Endodermal cell (in vitro differentiated cells): ENCODE data around the gene STRADA. TPM values are rescaled to one million over a fixed set of nuclear protein-coding genes. Genes with fewer than 3 reads are reported as not detected.

Experiments
- DNase-seq: peaks from one replicate; pipeline ENCODE4 v3.0.0-alpha.2; 2017
- H3K27ac ChIP-seq: 2 replicates; pipeline ENCODE4 v1.5.1; 2013; ENCODE audit warnings: mild to moderate bottlenecking, low read depth, low read length, moderate library complexity
- H3K27me3 ChIP-seq: 2 replicates; pipeline ENCODE4 v1.6.1; 2013; ENCODE audit warnings: mild to moderate bottlenecking, low read length, moderate library complexity; ENCODE audit not compliant: insufficient read depth, control insufficient read depth, poor library complexity, severe bottlenecking
- H3K36me3 ChIP-seq: 2 replicates; pipeline ENCODE4 v1.7.0; 2013; ENCODE audit warnings: mild to moderate bottlenecking, low read length, moderate library complexity; ENCODE audit not compliant: control insufficient read depth, insufficient read depth
- H3K4me1 ChIP-seq: one replicate; pipeline ENCODE4 v1.7.0; 2013; ENCODE audit warnings: low read length; ENCODE audit not compliant: control insufficient read depth, insufficient read depth
- H3K4me3 ChIP-seq: 2 replicates; pipeline ENCODE4 v1.5.1; 2013; ENCODE audit warnings: mild to moderate bottlenecking, low read length, moderate library complexity
- H3K9ac ChIP-seq: 2 replicates; pipeline ENCODE4 v1.6.1; 2013; ENCODE audit warnings: mild to moderate bottlenecking, low read length, moderate library complexity; ENCODE audit not compliant: poor library complexity, severe bottlenecking; ENCODE audit errors: extremely low read depth
- H3K9me3 ChIP-seq: 2 replicates; pipeline ENCODE4 v1.6.1; 2013; ENCODE audit warnings: mild to moderate bottlenecking, low read length, moderate library complexity; ENCODE audit not compliant: control insufficient read depth
- H3K27ac Mint-ChIP-seq: 2 replicates; pipeline ENCODE4 v1.8.0; 2020; ENCODE audit warnings: mixed read lengths
- H3K27me3 Mint-ChIP-seq: 2 replicates; pipeline ENCODE4 v1.8.0; 2021; ENCODE audit warnings: mild to moderate bottlenecking, mixed read lengths; ENCODE audit not compliant: insufficient read depth
- H3K36me3 Mint-ChIP-seq: 2 replicates; pipeline ENCODE4 v1.8.0; 2020; ENCODE audit warnings: low read depth, mixed read lengths
- H3K4me1 Mint-ChIP-seq: 2 replicates; pipeline ENCODE4 v1.8.0; 2020; ENCODE audit warnings: mixed read lengths
- H3K4me3 Mint-ChIP-seq: 2 replicates; pipeline ENCODE4 v1.8.0; 2020; ENCODE audit warnings: mild to moderate bottlenecking, moderate library complexity, mixed read lengths
- H3K9me3 Mint-ChIP-seq: 2 replicates; pipeline ENCODE4 v1.8.0; 2020; ENCODE audit warnings: mild to moderate bottlenecking, mixed read lengths
- CTCF ChIP-seq: fragments of 200-600 bp; sonication (generic); conservative IDR thresholded peaks from 2 replicates; pipeline ENCODE4 v1.5.0; 2021; ENCODE audit warnings: antibody characterized with exemption, mild to moderate bottlenecking
- WGBS, 2 experiments: methylation state at CpG; one replicate each; pipeline versions ENCODE4 v1.1.5 to v1.1.7; 2013; ENCODE audit warnings: missing lambda C conversion rate in 2 of 2, mixed read lengths in 1 of 2; ENCODE audit not compliant: insufficient coverage in 1 of 2, insufficient read length in 1 of 2; 5-methylcytosine and 5-hydroxymethylcytosine counted together
- total RNA-seq, 2 donors: library from RNA; stranded (reverse); fragmentation: NEBNext Ultra II Directional in 1 of 2; extraction: Animal tissue kit (Norgen Biotek cat#: 25700) in 1 of 2; gene quantifications; 2 replicates in 1 of 2; 3 replicates in 1 of 2; pipeline ENCODE4 v1.2.1, GENCODE V29; 2021

Gene STRADA
- total RNA-seq, 2 donors from 2014 or later: 49.7 to 73.1 TPM

DNA sequence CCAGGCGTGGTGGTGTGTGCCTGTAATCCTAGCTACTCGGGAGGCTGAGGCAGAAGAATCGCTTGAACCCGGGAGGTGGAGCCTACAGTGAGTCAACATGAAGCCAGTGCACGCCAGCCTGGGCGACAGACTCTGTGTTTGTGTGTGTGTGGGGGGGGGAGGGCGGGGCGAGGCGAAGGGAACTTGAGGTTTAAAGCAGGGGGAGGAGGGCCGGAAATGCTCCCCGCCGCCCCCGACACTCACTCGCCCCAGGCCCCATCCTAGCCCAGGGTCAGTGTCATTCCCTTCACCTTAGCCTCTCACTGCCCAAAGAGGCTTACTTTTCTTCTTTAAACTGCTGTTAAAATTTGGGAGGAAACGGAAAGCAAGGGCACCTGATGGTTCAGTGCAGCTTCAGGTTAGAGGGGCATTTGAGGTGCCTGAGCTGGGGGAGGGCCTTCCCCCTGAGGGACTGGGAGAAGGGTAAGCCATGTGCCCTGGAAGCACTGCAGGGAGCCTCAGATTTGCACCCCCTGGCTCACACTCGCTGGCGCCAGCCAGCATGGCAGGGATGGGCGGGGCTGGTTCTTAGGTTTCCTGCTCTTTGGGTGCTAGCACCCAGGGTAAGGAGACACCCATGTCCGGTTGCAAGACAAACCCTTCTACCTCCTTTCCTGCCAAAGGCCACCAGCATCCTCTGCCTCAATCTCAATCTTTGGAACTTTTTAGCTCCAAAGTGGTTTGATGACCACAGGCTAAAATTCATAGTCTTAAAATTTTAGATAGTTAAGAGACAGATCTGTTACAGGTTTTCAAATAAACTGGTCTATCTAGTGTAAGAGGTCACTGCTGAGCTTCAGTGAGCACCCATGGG lies 39.5 kb downstream of the STRADA start:
- Histone ChIP-seq H3K9me3 (no peaks in the 10 kb centered on the region), H3K9ac (no peak overlapping the region), H3K27me3 (no peaks in the 10 kb centered on the region), H3K4me1 (peaks cover 9% of the 10 kb centered on the region), H3K4me3 (no peak overlapping the region), H3K36me3 (peaks cover 21% of the 10 kb centered on the region), H3K27ac (no peak overlapping the region)
- Mint-ChIP-seq H3K27ac (no peak overlapping the region), H3K27me3 (no peaks in the 10 kb centered on the region), H3K4me1 (peaks cover 24% of the 10 kb centered on the region), H3K36me3 (peaks cover 16% of the 10 kb centered on the region), H3K9me3 (no peaks in the 10 kb centered on the region), H3K4me3 (peak overlapping the region; percentile 65)
- whole genome bisulfite sequencing, 2 experiments: 95 to 100% methylated on average over 2 to 19 of the region's 19 CpGs
- DNase-seq: peak; percentile 53
- no peak for TF ChIP-seq CTCF

GRCh38 chr17:63701456-63701820 lies 40.2 kb downstream of the STRADA start:
- H3K4me1 ChIP-seq: peaks cover 9% of the 10 kb centered on the region
- H3K9ac ChIP-seq: no peak overlapping the region
- H3K4me3 ChIP-seq: peak overlapping the region; percentile 45
- no peaks in the 10 kb centered on the region for H3K9me3 ChIP-seq
- H3K27me3 ChIP-seq: no peaks in the 10 kb centered on the region
- peaks cover 18% of the 10 kb centered on the region for H3K36me3 Mint-ChIP-seq
- peaks cover 27% of the 10 kb centered on the region for H3K4me1 Mint-ChIP-seq
- 90 to 93% methylated on average over 6 to 10 of the region's 10 CpGs for WGBS, 2 experiments
- DNase-seq: no peak
- peak overlapping the region; percentile 30 for H3K27ac Mint-ChIP-seq
- peak overlapping the region; percentile 65 for H3K4me3 Mint-ChIP-seq
- peaks cover 27% of the 10 kb centered on the region for H3K36me3 ChIP-seq
- H3K27ac ChIP-seq: peak overlapping the region; percentile 96
- no peaks in the 10 kb centered on the region for H3K9me3 Mint-ChIP-seq
- no peak for TF ChIP-seq CTCF
- no peaks in the 10 kb centered on the region for H3K27me3 Mint-ChIP-seq

DNA sequence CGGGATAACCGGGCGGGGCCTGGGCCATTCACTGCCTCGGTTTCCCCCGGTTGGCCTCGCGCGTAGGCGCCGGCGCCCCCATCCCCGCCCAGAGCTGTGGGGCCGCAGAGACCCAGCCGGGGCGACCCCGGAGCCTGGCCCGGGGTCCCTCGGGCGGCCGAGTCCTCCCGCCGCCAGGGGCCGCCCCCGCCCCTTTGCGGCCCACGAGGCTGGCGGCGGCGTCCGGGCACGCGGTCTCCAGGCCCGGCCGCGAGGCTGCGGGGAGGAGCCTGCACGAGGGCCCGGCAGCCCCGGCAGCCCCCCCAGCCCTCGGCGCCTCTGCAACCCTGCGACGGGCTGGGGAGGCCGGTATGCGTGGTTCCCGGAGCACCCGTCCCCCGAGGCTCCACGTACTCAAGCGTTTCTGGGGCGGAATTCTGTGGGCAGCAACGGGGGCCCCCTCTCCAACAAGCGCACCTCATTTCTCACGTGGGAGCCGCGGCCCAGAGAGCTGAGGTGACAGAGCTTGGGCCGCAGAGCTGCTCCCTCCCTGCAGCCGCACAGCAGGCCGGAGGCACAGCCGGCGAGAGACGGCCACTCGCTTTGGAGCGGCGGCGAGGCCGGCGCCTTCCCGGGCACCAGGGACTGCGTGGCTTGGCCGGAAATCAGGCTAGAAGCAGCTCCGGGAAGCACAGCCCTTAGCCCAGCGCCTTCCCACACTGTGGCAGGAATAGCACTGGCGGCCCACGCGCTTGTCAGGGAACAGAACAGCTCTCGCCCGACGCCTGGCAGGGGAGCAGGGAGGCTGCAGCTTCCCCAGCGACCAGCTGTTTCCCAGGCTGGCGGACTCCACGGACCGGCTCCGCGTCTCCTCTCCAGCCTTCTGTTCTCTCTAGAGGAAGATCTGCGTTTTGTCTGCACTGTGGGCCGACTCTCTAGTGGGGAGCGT lies 40.8 kb downstream of the STRADA start:
- DNase-seq: peak; percentile 86
- H3K36me3 Mint-ChIP-seq: peaks cover 24% of the 10 kb centered on the region
- Histone ChIP-seq H3K27me3 (no peaks in the 10 kb centered on the region), H3K4me1 (peaks cover 9% of the 10 kb centered on the region), H3K9me3 (no peaks in the 10 kb centered on the region), H3K36me3 (peaks cover 32% of the 10 kb centered on the region), H3K4me3 (peak overlapping the region; percentile 45), H3K27ac (peak overlapping the region; percentile 96), H3K9ac (peak overlapping the region; percentile 15)
- peak; percentile 59 for TF ChIP-seq CTCF
- H3K27ac Mint-ChIP-seq: peak overlapping the region; percentile 30
- H3K9me3 Mint-ChIP-seq: no peaks in the 10 kb centered on the region
- H3K27me3 Mint-ChIP-seq: no peaks in the 10 kb centered on the region
- peaks cover 27% of the 10 kb centered on the region for H3K4me1 Mint-ChIP-seq
- H3K4me3 Mint-ChIP-seq: peak overlapping the region; percentile 65
- WGBS, 2 experiments: 20 to 28% methylated on average over 43 to 88 of the region's 88 CpGs
